Stimulated activated naive CD8-positive, alpha-beta T cell treated with anti-CD3 and anti-CD28 coated beads, Interleukin-15, Interleukin-2, amounts not matched to agents 100 U/mL and 50 U/mL, for 24 hours (primary cell): ENCODE data around the gene PSMB9.

Experiments used
- ATAC-seq: fragments of 150-1000 bp; cut with Tn5 transposase; one replicate; pipeline ENCODE4 v1.10.0; 2021
- DNase-seq: peaks from one replicate; pipeline ENCODE4 v3.0.0; 2021

Gene PSMB9

GRCh38 chr6:32840604-32841246, 13.3 kb upstream of the PSMB9 start:
- ATAC-seq (no peak), DNase-seq (peak; percentile 51)

GRCh38 chr6:32842021-32842650, 11.9 kb upstream of the PSMB9 start:
- ATAC-seq (no peak), DNase-seq (no peak)

- DNase-seq (no peak), ATAC-seq (no peak)
These were observed 11.3 kb upstream of the PSMB9 start for GRCh38 chr6:32842690-32843089.

- DNase-seq, result no peak
- no peak for ATAC-seq
These were observed 10.5 kb upstream of the PSMB9 start for GRCh38 chr6:32843331-32843978.

- peak; percentile 85 for ATAC-seq
- DNase-seq, result peak; percentile 97
These were observed 9.8 kb upstream of the PSMB9 start, which contains the start of gene PSMB8 for GRCh38 chr6:32843979-32844838. TSS of gene PSMB8 (minus strand) at chr6:32844047. CDS start at chr6:32843996, 51 bp downstream.

GRCh38 chr6:32844839-32845383, 9.1 kb upstream of the PSMB9 start:
- no peak for DNase-seq
- no peak for ATAC-seq

GRCh38 chr6:32845384-32845884, 8.6 kb upstream of the PSMB9 start:
- ATAC-seq, result peak; percentile 17
- peak; percentile 61 for DNase-seq

GRCh38 chr6:32847004-32847403, 7.0 kb upstream of the PSMB9 start:
- DNase-seq, result no peak
- no peak for ATAC-seq

- no peak for DNase-seq
- ATAC-seq, result no peak
These were observed 6.2 kb upstream of the PSMB9 start for GRCh38 chr6:32847795-32848194.

GRCh38 chr6:32849126-32849525, 4.9 kb upstream of the PSMB9 start:
- DNase-seq (no peak), ATAC-seq (no peak)

- ATAC-seq (no peak), DNase-seq (no peak)
These were observed 3.0 kb upstream of the PSMB9 start for GRCh38 chr6:32851025-32851424.

- ATAC-seq (no peak), DNase-seq (peak; percentile 59)
These were observed 1.8 kb upstream of the PSMB9 start for GRCh38 chr6:32852018-32852843.

GRCh38 chr6:32852844-32853540, 1.0 kb upstream of the PSMB9 start:
- peak; percentile 30 for ATAC-seq
- DNase-seq, result peak; percentile 68

- peak; percentile 32 for ATAC-seq
- DNase-seq, result peak; percentile 57
These were observed 585 bp downstream of the PSMB9 start for GRCh38 chr6:32854376-32855178.

- no peak for DNase-seq
- no peak for ATAC-seq
These were observed 1.6 kb downstream of the PSMB9 start for GRCh38 chr6:32855467-32856174.

- no peak for DNase-seq
- ATAC-seq, result no peak
These were observed 3.3 kb downstream of the PSMB9 start for GRCh38 chr6:32857156-32857891.

GRCh38 chr6:32858194-32858593, 4.2 kb downstream of the PSMB9 start:
- ATAC-seq (no peak), DNase-seq (no peak)

GRCh38 chr6:32860674-32861073, 6.7 kb downstream of the PSMB9 start:
- DNase-seq (no peak), ATAC-seq (no peak)
